Measurements from ENCODE around the gene SIPA1.

SIPA1 gene

GRCh38 chr11:65642014-65642671 is 4.2 kb downstream of the SIPA1 start:
- no peak for DNase-seq (ENCODE audit: low spot score)

DNA sequence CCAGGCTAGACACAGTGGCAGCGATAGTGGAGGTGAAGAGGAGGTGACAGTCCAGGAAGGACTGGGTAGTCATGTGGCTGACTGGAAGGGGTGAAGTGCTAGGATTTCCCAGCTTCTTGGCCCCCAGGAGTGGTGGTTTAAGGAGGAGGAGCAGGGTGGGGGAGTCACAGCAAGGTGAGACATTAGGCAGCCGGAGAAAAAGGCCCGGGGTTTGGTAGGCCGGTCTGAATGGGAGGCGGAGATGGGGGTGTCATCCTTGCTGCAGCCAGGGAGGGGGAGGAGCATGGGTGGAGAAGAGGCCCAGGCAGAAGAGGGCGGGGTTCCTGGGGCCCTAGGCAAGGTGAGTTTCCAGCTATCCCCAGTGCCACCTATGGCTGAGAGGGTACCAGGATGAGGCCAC is 6.1 kb downstream of the SIPA1 start:
- DNase-seq (ENCODE audit: low spot score): no peak

DNA sequence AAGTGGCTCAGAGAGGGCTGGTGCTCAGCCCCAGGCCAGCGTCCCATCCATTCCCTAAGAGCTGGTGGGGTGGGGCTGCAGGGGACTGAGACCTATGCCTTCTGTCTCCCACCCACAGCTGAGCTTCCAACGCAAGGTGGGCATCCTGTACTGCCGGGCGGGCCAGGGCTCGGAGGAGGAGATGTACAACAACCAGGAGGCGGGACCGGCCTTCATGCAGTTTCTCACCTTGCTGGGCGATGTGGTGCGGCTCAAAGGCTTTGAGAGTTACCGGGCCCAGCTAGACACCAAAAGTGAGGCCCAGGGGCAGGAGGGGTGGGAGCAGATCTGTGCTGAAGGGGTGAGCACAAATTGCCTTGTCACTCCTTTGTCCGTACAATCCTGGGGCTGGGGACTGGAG is 6.9 kb downstream of the SIPA1 start:
- no peak for DNase-seq (ENCODE audit: low spot score)

DNA sequence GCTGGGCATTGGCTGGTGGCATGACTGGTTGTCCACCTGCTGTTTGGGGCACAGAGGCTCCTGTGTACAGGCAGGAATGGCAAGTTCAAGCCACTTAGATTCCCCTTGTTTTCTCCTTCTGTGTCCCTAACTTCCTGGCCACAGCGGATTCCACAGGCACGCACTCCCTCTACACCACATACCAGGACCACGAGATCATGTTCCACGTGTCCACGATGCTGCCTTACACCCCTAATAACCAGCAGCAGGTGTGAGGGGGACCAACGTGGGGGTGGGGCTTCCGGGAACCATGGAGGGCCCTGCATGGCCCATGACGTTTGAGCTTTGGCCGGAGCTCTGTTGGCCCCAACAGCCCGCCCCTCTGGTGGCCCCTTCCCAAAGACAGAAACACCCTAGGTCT is 7.8 kb downstream of the SIPA1 start:
- peak; percentile 57 for DNase-seq (ENCODE audit: low spot score)

- no peak for DNase-seq (ENCODE audit: low spot score)
These were observed 8.5 kb downstream of the SIPA1 start for GRCh38 chr11:65646288-65646957.

- DNase-seq (ENCODE audit: low spot score): no peak
These were observed 9.2 kb downstream of the SIPA1 start for GRCh38 chr11:65646958-65647701.

DNA sequence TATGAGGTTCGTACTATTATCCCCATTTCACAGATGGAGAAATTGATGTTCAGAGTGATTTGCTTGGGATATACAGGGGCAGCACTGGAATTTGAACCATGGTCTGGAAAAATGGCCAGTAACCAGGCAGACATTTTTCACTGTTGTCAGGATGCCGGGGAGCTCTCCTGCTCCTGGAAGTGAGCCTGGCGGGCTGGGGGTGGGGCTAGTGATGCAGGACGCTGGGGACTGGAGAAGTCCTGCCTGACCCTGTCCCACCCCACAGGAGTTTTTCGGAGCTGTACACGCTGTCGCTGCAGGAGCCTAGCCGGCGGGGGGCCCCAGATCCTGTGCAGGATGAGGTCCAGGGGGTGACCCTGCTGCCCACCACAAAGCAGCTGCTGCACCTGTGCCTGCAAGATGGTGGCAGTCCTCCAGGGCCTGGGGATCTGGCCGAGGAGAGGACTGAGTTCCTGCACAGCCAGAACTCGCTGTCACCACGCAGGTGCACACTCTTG is 11.1 kb downstream of the SIPA1 start:
- DNase-seq (ENCODE audit: low spot score): no peak

DNA sequence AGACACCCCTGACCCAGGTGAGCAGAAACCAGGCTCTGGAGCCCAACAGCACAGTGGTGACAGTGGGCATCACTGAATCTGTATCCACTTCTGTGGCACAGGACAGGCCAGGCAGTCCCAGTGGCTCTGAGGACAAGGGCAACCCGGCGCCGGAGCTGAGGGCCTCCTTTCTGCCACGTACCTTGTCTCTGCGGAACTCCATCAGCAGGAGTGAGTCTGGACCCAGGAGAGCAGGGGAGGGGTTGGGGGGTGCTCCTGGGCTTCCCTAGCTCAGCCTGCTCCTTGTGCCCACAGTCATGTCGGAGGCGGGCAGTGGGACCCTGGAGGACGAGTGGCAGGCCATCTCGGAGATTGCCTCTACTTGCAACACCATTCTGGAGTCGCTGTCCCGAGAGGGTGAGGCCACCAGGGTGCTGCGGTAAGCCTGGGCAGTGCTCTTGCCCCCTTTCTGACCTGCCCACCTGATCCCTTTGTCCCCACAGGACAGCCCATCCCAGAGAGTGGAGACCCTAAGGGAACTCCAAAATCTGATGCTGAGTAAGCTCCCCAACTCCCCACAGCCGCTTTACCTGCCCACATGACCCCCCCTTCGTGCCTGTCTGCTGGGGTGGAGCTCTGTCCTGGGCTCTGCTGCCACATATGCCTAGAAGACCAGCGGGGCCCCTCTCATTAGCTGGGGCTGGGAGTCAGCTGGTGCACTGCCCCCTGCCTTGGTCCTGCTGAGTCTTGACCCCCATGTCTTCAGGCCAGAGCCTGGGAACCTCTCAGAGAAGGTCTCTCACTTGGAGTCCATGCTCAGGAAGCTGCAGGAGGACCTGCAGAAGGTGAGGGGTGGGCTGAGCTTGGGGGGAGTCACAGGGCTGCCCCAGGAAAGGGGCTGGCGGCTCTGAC is 12.0 kb downstream of the SIPA1 start:
- DNase-seq (ENCODE audit: low spot score): no peak

GRCh38 chr11:65650547-65651338 is 12.8 kb downstream of the SIPA1 start:
- DNase-seq (ENCODE audit: low spot score): no peak

- no peak for DNase-seq (ENCODE audit: low spot score)
These were observed 13.4 kb downstream of the SIPA1 start for GRCh38 chr11:65651339-65651588.

- peak; percentile 57 for DNase-seq (ENCODE audit: low spot score)
These were observed 13.9 kb downstream of the SIPA1 start for GRCh38 chr11:65651589-65652510.

GRCh38 chr11:65652511-65653228 is 14.8 kb downstream of the SIPA1 start:
- peak; percentile 100 for DNase-seq (ENCODE audit: low spot score)

DNA sequence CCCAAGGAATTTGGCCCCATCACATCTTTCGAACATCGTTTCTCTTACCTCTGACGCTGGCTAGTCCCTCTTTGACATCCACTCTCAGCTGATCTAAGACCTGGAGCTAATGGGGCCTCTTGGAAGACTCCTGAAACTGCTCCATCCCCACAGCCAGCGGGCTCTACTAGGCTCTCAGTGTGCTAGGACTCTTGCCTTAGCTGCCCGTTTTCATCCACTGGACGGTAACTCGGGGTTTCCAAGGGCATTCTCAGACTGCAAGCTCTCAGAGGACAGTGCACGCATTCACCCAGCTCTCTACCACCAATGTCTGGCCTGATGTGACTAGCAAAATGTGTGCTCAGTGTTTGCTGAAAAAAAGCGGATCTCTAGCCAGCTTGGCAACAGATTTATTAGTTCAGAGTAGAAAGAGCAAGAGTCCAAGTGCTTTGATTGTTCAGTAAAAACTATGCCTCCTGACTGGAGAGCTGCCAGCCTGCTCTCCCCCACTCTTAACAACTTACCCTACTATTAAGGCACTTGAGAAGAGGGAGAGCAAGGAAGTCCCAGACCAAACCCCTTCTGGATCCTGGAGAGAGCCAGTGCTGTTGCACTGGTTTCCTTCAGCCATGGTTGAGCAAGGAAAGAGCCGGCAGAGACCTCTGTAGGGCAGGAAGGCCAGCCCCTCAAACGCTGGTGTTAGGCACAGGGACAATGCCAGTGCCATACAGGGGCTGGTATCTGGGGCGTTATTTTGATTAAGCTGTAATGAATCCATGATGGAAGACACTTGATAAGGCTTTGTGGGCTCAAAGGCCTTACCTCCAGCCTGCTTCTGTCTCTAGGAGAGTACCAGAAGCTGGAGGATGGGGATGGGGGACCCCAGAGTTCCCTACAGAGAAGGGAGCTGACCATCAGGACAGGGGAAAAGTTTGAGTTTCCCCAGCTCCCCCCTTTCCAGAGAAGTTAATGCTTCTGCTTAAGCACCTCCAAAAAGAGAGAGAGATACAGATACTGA is 15.6 kb downstream of the SIPA1 start:
- DNase-seq (ENCODE audit: low spot score): peak; percentile 46

GRCh38 chr11:65654375-65655349 is 16.8 kb downstream of the SIPA1 start:
- no peak for DNase-seq (ENCODE audit: low spot score)

- no peak for DNase-seq (ENCODE audit: low spot score)
These were observed 17.9 kb downstream of the SIPA1 start for GRCh38 chr11:65655570-65656332.

GRCh38 chr11:65657426-65657825 is 19.5 kb downstream of the SIPA1 start:
- no peak for DNase-seq (ENCODE audit: low spot score)

Data from hepatic stellate cell (primary cell).